Inflammatory macrophage treated with lipopolysaccharide for 1 hour (primary cell): ENCODE data around the gene RAB21.

Source experiments
- DNase-seq, 2 donors: peaks; one replicate each; pipeline ENCODE4 v3.0.0-alpha.2; 2020 to 2022

Gene RAB21, protein sequence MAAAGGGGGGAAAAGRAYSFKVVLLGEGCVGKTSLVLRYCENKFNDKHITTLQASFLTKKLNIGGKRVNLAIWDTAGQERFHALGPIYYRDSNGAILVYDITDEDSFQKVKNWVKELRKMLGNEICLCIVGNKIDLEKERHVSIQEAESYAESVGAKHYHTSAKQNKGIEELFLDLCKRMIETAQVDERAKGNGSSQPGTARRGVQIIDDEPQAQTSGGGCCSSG

DNA sequence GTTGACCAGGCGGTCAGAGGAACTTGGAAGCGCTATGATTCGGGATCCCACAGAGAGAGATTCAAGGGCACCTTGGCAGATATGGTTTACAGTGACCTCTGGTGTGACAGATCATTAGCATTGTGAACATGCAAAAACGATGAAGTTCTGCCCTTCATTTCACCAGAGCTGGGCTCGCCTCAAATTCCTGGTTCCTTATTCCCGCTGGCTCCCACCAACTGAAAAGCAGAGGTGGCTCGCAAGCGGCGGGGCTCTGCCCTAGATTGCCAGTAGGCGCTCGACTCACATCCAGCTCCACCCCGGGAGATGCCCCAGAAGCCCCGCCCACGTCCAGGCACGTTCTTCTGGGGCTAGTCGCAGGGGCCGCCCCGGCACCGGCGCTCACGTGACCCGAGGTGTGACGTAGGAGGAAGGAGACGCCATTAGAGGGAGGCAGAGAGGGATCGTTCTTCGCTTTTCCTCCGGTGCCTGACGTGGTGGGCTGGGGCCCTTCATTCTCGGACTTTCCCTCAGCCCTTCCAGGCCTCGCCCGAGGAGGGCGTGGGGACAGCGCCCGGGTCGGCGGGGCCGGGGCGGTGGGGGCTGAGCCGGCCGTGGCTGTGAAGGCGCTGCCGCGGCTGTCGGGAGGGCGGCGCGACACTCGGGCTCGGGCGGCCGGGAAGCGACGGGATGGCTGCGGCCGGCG is at the start of gene RAB21:
TSS of gene RAB21 (plus strand) at position 403 of the 685 bp plus-strand sequence. CDS start at position 670, 267 bp downstream.
- peak; percentile 99 for DNase-seq

DNA sequence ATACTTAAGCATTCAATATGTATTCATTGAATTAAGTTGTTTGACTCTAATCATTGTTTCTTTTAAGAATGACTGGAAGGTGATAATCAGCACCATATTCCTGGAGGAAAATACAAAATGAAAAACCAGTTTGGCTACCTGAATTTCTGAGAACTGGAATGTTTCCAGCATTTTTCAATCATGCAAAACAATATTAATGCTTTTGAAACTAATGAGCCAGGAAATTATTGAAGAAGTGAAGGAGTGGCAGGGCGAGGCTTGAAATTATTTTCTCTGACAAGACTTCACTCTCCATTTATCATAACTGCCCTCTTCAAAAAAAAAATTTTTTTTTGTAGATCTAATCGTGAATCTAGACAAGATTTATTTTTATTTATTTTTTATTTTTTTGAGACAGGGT is 49.7 kb upstream of the RAB21 start:
- no peak for DNase-seq

DNA sequence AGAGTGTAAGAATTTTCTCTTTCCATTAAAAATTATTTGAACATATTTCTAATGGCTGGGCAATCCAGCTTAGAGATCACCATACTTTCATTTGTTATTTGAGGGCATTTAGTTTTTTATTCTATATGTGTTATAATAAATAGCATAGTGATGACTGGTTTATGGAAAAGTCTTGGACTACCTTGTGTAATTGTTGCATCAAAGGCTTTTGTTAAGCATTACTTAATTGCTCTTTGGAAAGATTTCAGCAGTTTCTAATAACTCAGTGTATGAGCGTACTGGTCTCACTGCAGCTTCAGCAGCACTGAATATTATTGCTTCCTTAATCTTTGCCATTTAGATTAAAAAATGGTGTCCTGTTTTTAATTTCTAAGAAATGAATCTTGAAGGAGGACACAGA is 46.0 kb upstream of the RAB21 start:
- DNase-seq = no peak

DNA sequence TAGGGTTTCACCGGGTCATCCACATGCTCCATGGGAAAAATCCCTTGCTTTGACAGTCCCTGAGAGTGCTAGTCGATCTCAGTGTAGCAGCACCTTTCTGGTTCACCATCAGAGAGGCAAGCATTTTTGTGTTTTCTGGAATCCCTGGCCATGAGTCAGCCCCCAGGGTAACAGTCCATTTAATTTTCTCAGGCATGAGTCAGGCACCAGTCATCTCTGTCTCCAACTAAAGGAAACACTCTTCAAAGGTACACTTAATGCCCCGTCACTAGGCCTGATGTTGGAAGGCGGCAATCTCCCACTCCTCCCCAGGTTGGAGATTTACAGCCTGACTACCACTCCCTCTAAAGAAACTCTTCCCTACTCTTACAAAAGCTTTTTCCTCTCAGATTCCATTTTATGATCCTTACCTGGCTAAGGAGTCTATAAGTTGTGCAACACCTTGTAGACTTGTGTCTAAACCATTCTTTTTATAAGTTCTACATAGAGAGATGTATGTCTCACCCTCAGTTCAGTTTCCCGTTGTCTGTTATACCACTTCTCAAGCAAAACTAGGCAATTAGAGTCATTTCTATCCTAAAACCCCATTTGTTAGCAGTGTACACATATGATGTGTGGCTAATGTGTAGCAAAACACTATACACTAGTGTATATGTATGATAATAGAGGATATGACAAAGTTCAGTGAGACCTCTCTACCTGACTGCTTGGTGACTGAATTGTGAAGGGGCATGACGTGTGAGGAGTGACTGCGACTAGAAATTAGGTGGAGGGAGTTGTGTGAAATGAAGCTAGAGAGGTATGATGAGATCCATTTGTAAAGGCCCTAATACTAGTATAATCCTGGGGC is 44.2 kb upstream of the RAB21 start:
- no peak for DNase-seq

- no peak for DNase-seq
Measured at GRCh38 chr12:71718611-71719010, 36.1 kb upstream of the RAB21 start.

GRCh38 chr12:71719647-71720370 is 34.9 kb upstream of the RAB21 start:
- no peak for DNase-seq

- no peak for DNase-seq
Measured at GRCh38 chr12:71721783-71722505, 32.7 kb upstream of the RAB21 start.

DNA sequence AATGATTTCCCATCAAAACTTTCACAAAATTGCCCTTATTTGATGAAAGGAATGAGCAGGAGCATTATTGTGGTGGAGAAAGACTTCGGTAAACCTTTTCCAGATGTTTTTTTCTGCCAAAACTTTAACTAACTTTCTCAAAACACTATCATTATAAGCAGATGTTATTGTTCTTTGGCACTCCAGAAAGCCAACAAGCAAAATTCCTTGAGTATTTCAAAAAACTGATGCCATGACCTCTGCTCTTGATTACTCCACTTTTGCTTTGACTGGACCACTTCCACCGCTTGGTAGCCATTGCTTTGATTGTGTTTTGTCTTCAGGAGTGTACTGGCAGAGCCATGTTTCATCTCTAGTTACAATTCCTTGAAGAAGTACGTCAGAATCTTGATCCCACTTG is 29.7 kb upstream of the RAB21 start:
- no peak for DNase-seq

GRCh38 chr12:71726548-71726947 is 28.1 kb upstream of the RAB21 start:
- no peak for DNase-seq

DNA sequence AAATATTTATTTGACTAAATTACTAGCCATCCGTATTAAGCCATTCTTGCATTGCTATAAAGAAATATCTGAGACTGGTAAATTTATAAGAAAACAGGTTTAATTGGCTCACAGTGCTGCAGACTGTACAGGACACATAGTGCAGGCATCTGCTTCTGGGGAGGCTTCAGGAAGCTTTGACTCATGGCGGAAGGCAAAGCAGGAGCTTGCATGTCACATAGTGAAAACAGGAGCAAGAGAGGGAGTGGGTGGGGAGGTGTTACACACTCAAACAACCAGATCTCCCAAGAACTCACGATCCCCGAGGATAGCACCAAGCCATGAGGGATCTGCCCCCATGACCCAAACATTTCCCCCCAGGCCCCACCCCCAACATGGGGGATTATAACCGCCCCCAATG is 26.7 kb upstream of the RAB21 start:
- no peak for DNase-seq

DNA sequence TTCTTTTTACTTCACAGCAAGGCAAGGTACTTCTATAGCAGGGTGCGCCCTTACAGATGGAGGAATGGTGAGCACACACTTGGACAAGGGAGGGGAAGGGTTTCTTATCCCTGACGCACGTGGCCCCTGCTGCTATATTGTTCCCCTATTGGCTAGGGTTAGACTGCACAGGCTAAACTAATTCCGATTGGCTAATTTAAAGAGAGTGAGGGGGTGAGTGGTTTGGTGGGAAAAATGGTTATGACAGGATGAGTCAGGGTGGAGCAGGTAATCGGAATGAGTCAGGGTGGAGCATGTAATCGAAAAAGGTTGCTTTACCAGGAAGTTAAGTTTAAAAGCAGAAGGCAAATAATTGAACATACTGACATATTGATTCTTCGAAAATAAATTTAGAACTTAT is 23.7 kb upstream of the RAB21 start:
- DNase-seq = no peak

- no peak for DNase-seq
Measured at GRCh38 chr12:71731439-71732356, 23.0 kb upstream of the RAB21 start.

GRCh38 chr12:71732357-71732712 is 22.3 kb upstream of the RAB21 start:
- DNase-seq = no peak

GRCh38 chr12:71737197-71737596 is 17.5 kb upstream of the RAB21 start:
- no peak for DNase-seq

GRCh38 chr12:71742998-71743397 is 11.7 kb upstream of the RAB21 start:
- no peak for DNase-seq

GRCh38 chr12:71744522-71745300 is 10.0 kb upstream of the RAB21 start:
- no peak for DNase-seq

GRCh38 chr12:71746974-71747611 is 7.6 kb upstream of the RAB21 start:
- peak; percentile 55 to 70 for DNase-seq

GRCh38 chr12:71748081-71748850 is 6.4 kb upstream of the RAB21 start:
- DNase-seq = no peak

DNA sequence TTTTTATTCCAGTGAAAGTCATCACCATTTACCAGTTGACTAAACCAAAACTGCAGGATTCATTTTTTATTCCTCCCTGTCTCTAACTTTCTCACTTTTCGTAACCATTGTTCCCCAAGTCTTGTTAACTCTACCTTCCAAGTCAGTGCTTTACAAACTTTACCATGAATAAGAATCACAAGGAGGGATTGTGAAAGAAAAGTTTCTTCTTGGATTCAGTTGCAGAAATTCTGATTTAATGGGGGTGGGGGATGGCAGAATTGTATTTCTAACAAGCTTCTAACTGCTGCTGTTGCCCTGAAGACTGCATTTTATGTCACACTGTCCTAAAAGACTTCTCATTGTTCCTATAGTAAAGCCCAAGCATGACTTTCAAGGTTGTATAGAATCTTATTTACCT is 5.0 kb upstream of the RAB21 start:
- peak; percentile 54 to 89 for DNase-seq
